RWPE1 (cell line): ENCODE data around the gene MICU1.
"Not testable (repeated sequence)": the region's sequence is repeated elsewhere in the genome, so short reads cannot be mapped to it uniquely, and the experiment has no call there.

Source experiments
- CTCF ChIA-PET: fragments of 350-600 bp; sonication (Branson Sonifier 250); formaldehyde crosslinking; extraction: SDS; loops from one replicate; lab custom pipeline; 2021; lab: Yijun Ruan, JAX
- POLR2A ChIA-PET: fragments of 400-600 bp; formaldehyde crosslinking; extraction: SDS; loops from one replicate; lab custom pipeline; 2020; ENCODE audit warnings: antibody characterized with exemption; ENCODE audit not compliant: low non-redundant PET; lab: Yijun Ruan, JAX
- DNase-seq: peaks from one replicate; pipeline ENCODE4 v3.0.0; 2012; ENCODE audit warnings: low spot score
- H3K27ac ChIP-seq: fragments of 450-650 bp; 2 replicates; pipeline ENCODE4 v1.5.1; 2017
- CTCF ChIP-seq: fragments of 450-650 bp; conservative IDR thresholded peaks from 2 replicates; pipeline ENCODE4 v1.5.1; 2017; ENCODE audit warnings: low read depth, mild to moderate bottlenecking

MICU1 gene

GRCh38 chr10:72407471-72407870 lies 218.4 kb downstream of the MICU1 start:
- no peak overlapping the region for H3K27ac ChIP-seq
- ChIA-PET POLR2A (no interaction called here), CTCF (no interaction called here)
- no peak for DNase-seq
- no peak for TF ChIP-seq CTCF

GRCh38 chr10:72395581-72395980 lies 230.3 kb downstream of the MICU1 start:
- H3K27ac ChIP-seq, CTCF ChIA-PET, POLR2A ChIA-PET, DNase-seq: not testable (repeated sequence)

GRCh38 chr10:72392571-72392970 lies 233.3 kb downstream of the MICU1 start:
- ChIA-PET POLR2A (no interaction called here), CTCF (no interaction called here)
- H3K27ac ChIP-seq = no peak overlapping the region
- TF ChIP-seq CTCF = no peak
- DNase-seq = no peak

GRCh38 chr10:72390764-72391163 lies 235.1 kb downstream of the MICU1 start:
- no peak overlapping the region for H3K27ac ChIP-seq
- ChIA-PET CTCF (no interaction called here), POLR2A (no interaction called here)
- no peak for DNase-seq
- TF ChIP-seq CTCF = no peak

- TF ChIP-seq CTCF = no peak
- ChIA-PET POLR2A (no interaction called here), CTCF (no interaction called here)
- no peak overlapping the region for H3K27ac ChIP-seq
- DNase-seq = no peak
These were observed 236.2 kb downstream of the MICU1 start for GRCh38 chr10:72389716-72390115.

GRCh38 chr10:72389014-72389413 lies 236.9 kb downstream of the MICU1 start:
- ChIA-PET POLR2A (no interaction called here), CTCF (interaction anchor here (0.7 kb wide), 1 partner anchor 567 kb away, joined by 3 read pairs; no protein-coding TSS in a partner anchor)
- H3K27ac ChIP-seq = no peak overlapping the region
- no peak for TF ChIP-seq CTCF
- no peak for DNase-seq

GRCh38 chr10:72388062-72388461 lies 237.8 kb downstream of the MICU1 start:
- ChIA-PET CTCF (interaction anchor here (0.5 kb wide), 2 partner anchors 18 to 348 kb away, joined by 3 read pairs; no protein-coding TSS in a partner anchor), POLR2A (no interaction called here)
- no peak for DNase-seq
- H3K27ac ChIP-seq = no peak overlapping the region
- no peak for TF ChIP-seq CTCF
